Neural crest cell (in vitro differentiated cells): ENCODE results near the gene ARID3A. TPM values are rescaled to one million over a fixed set of nuclear protein-coding genes. Genes with fewer than 3 reads are reported as not detected.

Experiments
- DNase-seq: peaks from one replicate; pipeline ENCODE4 v3.0.0; 2021; ENCODE audit warnings: low read depth, mixed read lengths, low spot score
- H3K27ac Mint-ChIP-seq: one replicate; pipeline ENCODE4 v1.8.0; 2021; ENCODE audit warnings: mild to moderate bottlenecking, mixed read lengths; ENCODE audit not compliant: unreplicated experiment
- H3K27me3 Mint-ChIP-seq: 2 replicates; pipeline ENCODE4 v1.8.0; 2021; ENCODE audit warnings: low read depth, mild to moderate bottlenecking, mixed read lengths
- H3K36me3 Mint-ChIP-seq: 2 replicates; pipeline ENCODE4 v1.8.0; 2021; ENCODE audit warnings: low read depth, mild to moderate bottlenecking, mixed read lengths
- H3K4me1 Mint-ChIP-seq: 2 replicates; pipeline ENCODE4 v1.8.0; 2021; ENCODE audit warnings: mixed read lengths
- H3K4me3 Mint-ChIP-seq: one replicate; pipeline ENCODE4 v1.8.0; 2021; ENCODE audit warnings: mild to moderate bottlenecking, mixed read lengths
- H3K9me3 Mint-ChIP-seq: 2 replicates; pipeline ENCODE4 v1.8.0; 2021; ENCODE audit warnings: mixed read lengths
- CTCF ChIP-seq: fragments of 200-600 bp; sonication (generic); conservative IDR thresholded peaks from 2 replicates; pipeline ENCODE4 v1.5.0; 2021; ENCODE audit warnings: antibody characterized with exemption, mild to moderate bottlenecking
- total RNA-seq: library from RNA; stranded (reverse); gene quantifications from 2 replicates; pipeline ENCODE4 v1.2.1, GENCODE V29; 2021

The ARID3A gene
- total RNA-seq, 1 donor from 2014 or later, result 48.4 TPM

GRCh38 chr19:1009981-1010538 lies 84.2 kb downstream of the ARID3A start:
- H3K4me1 Mint-ChIP-seq, result no peaks in the 10 kb centered on the region
- peaks cover 4% of the 10 kb centered on the region for H3K27me3 Mint-ChIP-seq
- no peak overlapping the region for H3K27ac Mint-ChIP-seq
- DNase-seq, result no peak
- no peaks in the 10 kb centered on the region for H3K9me3 Mint-ChIP-seq
- TF ChIP-seq CTCF, result no peak
- H3K4me3 Mint-ChIP-seq, result no peak overlapping the region
- H3K36me3 Mint-ChIP-seq, result peaks cover 3% of the 10 kb centered on the region

GRCh38 chr19:1010586-1011510 lies 85.0 kb downstream of the ARID3A start:
- DNase-seq, result no peak
- no peak for TF ChIP-seq CTCF
- Mint-ChIP-seq H3K27me3 (peaks cover 2% of the 10 kb centered on the region), H3K4me1 (no peaks in the 10 kb centered on the region), H3K27ac (no peak overlapping the region), H3K9me3 (no peaks in the 10 kb centered on the region), H3K36me3 (peaks cover 3% of the 10 kb centered on the region), H3K4me3 (no peak overlapping the region)

- TF ChIP-seq CTCF, result no peak
- H3K4me3 Mint-ChIP-seq, result no peak overlapping the region
- no peaks in the 10 kb centered on the region for H3K27me3 Mint-ChIP-seq
- peaks cover 7% of the 10 kb centered on the region for H3K4me1 Mint-ChIP-seq
- no peak for DNase-seq
- H3K36me3 Mint-ChIP-seq, result no peaks in the 10 kb centered on the region
- no peaks in the 10 kb centered on the region for H3K9me3 Mint-ChIP-seq
- no peak overlapping the region for H3K27ac Mint-ChIP-seq
Observed at GRCh38 chr19:1011831-1012333, 86.0 kb downstream of the ARID3A start.

- TF ChIP-seq CTCF, result no peak
- Mint-ChIP-seq H3K4me3 (no peak overlapping the region), H3K4me1 (peaks cover 12% of the 10 kb centered on the region), H3K9me3 (no peaks in the 10 kb centered on the region), H3K36me3 (no peaks in the 10 kb centered on the region), H3K27ac (no peak overlapping the region), H3K27me3 (no peaks in the 10 kb centered on the region)
- DNase-seq, result no peak
Observed at GRCh38 chr19:1012334-1012733, 86.5 kb downstream of the ARID3A start.

GRCh38 chr19:1013218-1013617 lies 87.4 kb downstream of the ARID3A start:
- no peak overlapping the region for H3K4me3 Mint-ChIP-seq

More at GRCh38 chr19:1013218-1013617, 87.4 kb downstream of the ARID3A start:
- Mint-ChIP-seq H3K27ac (no peak overlapping the region), H3K27me3 (no peaks in the 10 kb centered on the region), H3K36me3 (no peaks in the 10 kb centered on the region), H3K9me3 (no peaks in the 10 kb centered on the region), H3K4me1 (peaks cover 18% of the 10 kb centered on the region)
- DNase-seq, result no peak
- no peak for TF ChIP-seq CTCF
